CMK (cell line): ENCODE data around the gene SNTA1.
"Not testable (repeated sequence)": the region's sequence is repeated elsewhere in the genome, so short reads cannot be mapped to it uniquely, and the experiment has no call there.

Experiments used
- DNase-seq: peaks from one replicate; pipeline ENCODE4 v3.0.0-alpha.2; 2010; ENCODE audit warnings: low read depth

Gene SNTA1

DNA sequence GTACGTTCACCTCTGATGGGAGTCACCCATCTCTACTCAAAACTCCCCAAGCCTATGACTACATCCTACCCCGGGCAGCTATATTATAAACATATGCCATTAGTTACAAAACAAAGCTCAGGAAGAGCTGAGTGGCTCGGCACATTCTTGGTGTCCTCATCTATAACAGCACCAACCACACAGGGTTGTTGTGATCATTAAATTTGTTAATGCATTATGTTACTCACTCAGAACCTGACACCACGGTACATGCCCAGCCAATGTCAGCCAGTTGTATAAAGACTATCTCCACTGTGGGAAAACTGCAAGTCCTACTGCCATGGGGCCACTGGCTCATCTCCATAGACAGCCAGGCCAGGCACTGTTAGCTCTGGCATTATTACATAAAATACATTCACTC lies 50.0 kb downstream of the SNTA1 start:
- no peak for DNase-seq

GRCh38 chr20:33391722-33392415 lies 51.7 kb downstream of the SNTA1 start:
- DNase-seq = no peak

DNA sequence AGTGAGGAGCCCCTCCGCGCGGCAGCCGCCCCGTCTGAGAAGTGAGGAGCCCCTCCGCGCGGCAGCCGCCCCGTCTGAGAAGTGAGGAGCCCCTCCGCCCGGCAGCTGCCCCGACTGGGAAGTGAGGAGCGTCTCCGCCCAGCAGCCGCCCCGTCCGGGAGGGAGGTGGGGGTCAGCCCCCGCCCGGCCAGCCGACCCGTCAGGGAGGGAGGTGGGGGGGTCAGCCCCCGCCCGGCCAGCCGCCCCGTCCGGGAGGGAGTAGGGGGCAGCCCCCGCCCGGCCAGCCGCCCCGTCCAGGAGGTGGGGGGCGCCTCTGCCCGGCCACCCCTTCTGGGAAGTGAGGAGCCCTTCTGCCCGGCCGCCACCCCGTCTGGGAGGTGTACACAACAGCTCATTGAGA lies 54.2 kb downstream of the SNTA1 start:
- not testable (repeated sequence) for DNase-seq

DNA sequence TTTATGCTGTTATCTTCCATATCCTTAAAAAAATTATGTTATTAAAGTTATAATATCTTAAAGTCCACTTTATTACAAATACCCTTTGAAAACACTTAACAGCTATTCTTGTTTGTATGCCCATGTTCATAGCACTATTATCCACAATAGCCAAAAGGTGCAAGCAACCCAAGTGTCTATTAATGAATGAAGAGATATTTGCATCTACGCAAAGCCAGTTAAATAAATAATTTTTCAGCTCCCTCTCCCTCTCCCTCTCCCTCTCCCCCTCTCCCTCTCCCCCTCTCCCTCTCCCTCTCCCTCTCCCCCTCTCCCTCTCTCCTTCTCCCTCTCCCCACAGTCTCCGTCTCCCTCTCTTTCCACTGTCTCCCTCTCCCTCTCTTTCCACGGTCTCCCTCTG lies 55.3 kb downstream of the SNTA1 start:
- DNase-seq = no peak

- DNase-seq = no peak
These were observed 56.4 kb downstream of the SNTA1 start for GRCh38 chr20:33387177-33387576.

- no peak for DNase-seq
These were observed 56.9 kb downstream of the SNTA1 start for GRCh38 chr20:33386673-33387072.

GRCh38 chr20:33377366-33377765 lies 66.2 kb downstream of the SNTA1 start:
- no peak for DNase-seq

- DNase-seq = no peak
These were observed 69.6 kb downstream of the SNTA1 start for GRCh38 chr20:33373735-33374605.

DNA sequence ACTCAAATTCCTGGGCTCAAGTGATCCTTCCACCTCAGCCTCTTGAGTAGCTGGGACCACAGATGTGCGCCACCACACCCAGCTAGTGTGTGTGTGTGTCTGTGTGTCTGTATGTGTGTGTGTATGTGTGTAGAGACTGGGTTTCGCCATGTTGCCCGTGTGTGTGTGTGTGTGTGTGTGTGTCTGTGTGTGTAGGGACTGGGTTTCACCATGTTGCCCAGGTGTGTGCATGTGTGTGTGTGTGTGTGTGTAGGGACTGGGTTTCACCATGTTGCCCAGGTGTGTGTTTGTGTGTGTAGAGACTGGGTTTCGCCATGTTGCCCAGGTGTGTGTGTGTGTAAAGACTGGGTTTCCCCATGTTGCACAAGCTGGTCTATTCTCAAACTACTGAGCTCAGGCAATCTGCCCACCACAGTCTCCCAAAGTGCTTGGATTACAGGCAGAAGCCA lies 70.5 kb downstream of the SNTA1 start:
- no peak for DNase-seq

GRCh38 chr20:33370291-33370690 lies 73.3 kb downstream of the SNTA1 start:
- DNase-seq = no peak

DNA sequence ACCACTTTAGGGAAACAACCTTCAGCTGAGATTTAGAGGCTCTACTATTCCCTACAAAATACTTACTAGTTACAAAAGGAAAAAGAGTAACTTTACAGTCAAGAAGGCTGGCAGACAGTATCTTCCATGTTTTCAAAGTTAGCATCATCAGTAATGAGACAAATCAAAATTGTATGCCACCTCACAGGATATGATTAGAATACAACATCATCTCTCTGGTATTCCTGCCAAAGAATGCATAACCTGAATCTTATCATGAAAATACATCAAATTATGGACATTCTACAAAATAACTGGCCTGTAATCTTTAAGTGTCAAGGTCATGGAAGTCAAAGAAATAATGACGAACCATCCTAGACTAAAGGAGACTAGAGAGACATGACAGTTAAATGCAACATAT lies 80.7 kb downstream of the SNTA1 start:
- DNase-seq = no peak

GRCh38 chr20:33359399-33360261 lies 83.9 kb downstream of the SNTA1 start:
- DNase-seq = no peak
